GM12891 (cell line): ENCODE data around the gene TMEM14B. TPM values are rescaled to one million over a fixed set of nuclear protein-coding genes. Genes with fewer than 3 reads are reported as not detected.
"Not testable (repeated sequence)": the region's sequence is repeated elsewhere in the genome, so short reads cannot be mapped to it uniquely, and the experiment has no call there.

Experiments
- DNase-seq: peaks from one replicate; pipeline ENCODE4 v3.0.0; 2011; ENCODE audit warnings: low spot score; ENCODE audit not compliant: insufficient read length
- FAIRE-seq: peaks from 2 replicates; lab custom pipeline; 2011; peaks lifted over from hg19 to GRCh38; lab: Jason Lieb, UNC
- PAX5 ChIP-seq: IDR thresholded peaks from 2 replicates; pipeline ENCODE4 v1.6.1; 2011; ENCODE audit warnings: low read length, moderate library complexity, mild to moderate bottlenecking; ENCODE audit not compliant: insufficient read depth, severe bottlenecking
- POLR2A ChIP-seq: IDR thresholded peaks from 2 replicates; pipeline ENCODE4 v1.6.1; 2011; ENCODE audit warnings: low read depth, low read length, control low read depth
- POLR2AphosphoS5 ChIP-seq: IDR thresholded peaks from 2 replicates; pipeline ENCODE4 v1.6.1; 2011; ENCODE audit warnings: low read depth, low read length, control low read depth
- POU2F2 ChIP-seq: IDR thresholded peaks from 2 replicates; pipeline ENCODE4 v1.6.1; 2011; ENCODE audit warnings: low read depth, mild to moderate bottlenecking, control low read depth, low read length, moderate library complexity
- SPI1 ChIP-seq: IDR thresholded peaks from 2 replicates; pipeline ENCODE4 v1.6.1; 2011; ENCODE audit warnings: low read depth, low read length, control low read depth
- TAF1 ChIP-seq: IDR thresholded peaks from 2 replicates; pipeline ENCODE4 v1.6.1; 2011; ENCODE audit warnings: low read depth, low read length, control low read depth
- polyA plus RNA-seq: library from polyadenylated mRNA; unstranded; fragments of >200 nt; gene quantifications from one replicate; pipeline ENCODE4 v1.2.1, GENCODE V29; 2012; ENCODE audit warnings: low read depth, missing spikeins, inconsistent platforms; ENCODE audit not compliant: missing spikeins

TMEM14B gene
- 115 TPM for polyA plus RNA-seq

- FAIRE-seq: peak; percentile 94
- DNase-seq: peak; percentile 97
- TF ChIP-seq POU2F2: no peak
- peak; percentile 88 for TF ChIP-seq POLR2AphosphoS5
- no peak for TF ChIP-seq PAX5
- TF ChIP-seq SPI1: 0 out of 2 replicates have a peak, but pooled peaks have one; percentile 7
- TF ChIP-seq POLR2A: peak; percentile 91
- TF ChIP-seq TAF1: peak; percentile 60; the same call in 1 of the 2 replicates
Measured at GRCh38 chr6:10747251-10747972, at the start of gene TMEM14B. Gene TMEM14B (plus strand): TSS chr6:10747805. CDS start chr6:10749246, 1,441 bp downstream.

- no peak for TF ChIP-seq POU2F2
- no peak for TF ChIP-seq TAF1
- TF ChIP-seq POLR2A: no peak
- TF ChIP-seq POLR2AphosphoS5: no peak
- TF ChIP-seq SPI1: no peak
- no peak for TF ChIP-seq PAX5
- FAIRE-seq (no peak), DNase-seq (no peak)
Measured at GRCh38 chr6:10713962-10714361, 33.6 kb upstream of the TMEM14B start.

- no peak for TF ChIP-seq TAF1
- TF ChIP-seq SPI1: no peak
- TF ChIP-seq POLR2A: no peak
- no peak for TF ChIP-seq PAX5
- TF ChIP-seq POLR2AphosphoS5: no peak
- no peak for TF ChIP-seq POU2F2
- no peak for FAIRE-seq
- no peak for DNase-seq
Measured at GRCh38 chr6:10719296-10719963, 28.2 kb upstream of the TMEM14B start.

- FAIRE-seq: no peak
- DNase-seq: no peak
- TF ChIP-seq POLR2AphosphoS5 (no peak), PAX5 (no peak)
Measured at GRCh38 chr6:10719964-10720264, 27.7 kb upstream of the TMEM14B start.

GRCh38 chr6:10720265-10720959 lies 27.2 kb upstream of the TMEM14B start:
- DNase-seq (peak; percentile 37), FAIRE-seq (no peak)
- TF ChIP-seq POLR2AphosphoS5 (peak; percentile 37; the same call in 1 of the 2 replicates), TAF1 (no peak)

- peak; percentile 72 for FAIRE-seq
- not testable (repeated sequence) for DNase-seq
- 0 out of 2 replicates have a peak, but pooled peaks have one; percentile 10 for TF ChIP-seq POLR2AphosphoS5
- TF ChIP-seq POLR2A: peak; percentile 19; the same call in 1 of the 2 replicates
Measured at GRCh38 chr6:10720960-10721849, 26.4 kb upstream of the TMEM14B start.

- FAIRE-seq (no peak), DNase-seq (no peak)
- TF ChIP-seq PAX5 (no peak), SPI1 (no peak), POLR2A (no peak), TAF1 (no peak)
Measured at GRCh38 chr6:10721850-10722569, 25.6 kb upstream of the TMEM14B start.

- no peak for FAIRE-seq
- DNase-seq: no peak
Measured at GRCh38 chr6:10722570-10722819, 25.1 kb upstream of the TMEM14B start.

More at GRCh38 chr6:10722570-10722819, 25.1 kb upstream of the TMEM14B start:
- TF ChIP-seq POLR2A: no peak
- TF ChIP-seq TAF1: no peak
- no peak for TF ChIP-seq SPI1
- TF ChIP-seq PAX5: no peak
- no peak for TF ChIP-seq POU2F2
- TF ChIP-seq POLR2AphosphoS5: no peak
